Fibroblast of skin of right quadriceps (primary cell): ENCODE results near the gene ABCA12.
A peak's percentile ranks its signal among the peaks of the same experiment; 100 is the strongest.
"Not testable (repeated sequence)": the region's sequence is repeated elsewhere in the genome, so short reads cannot be mapped to it uniquely, and the experiment has no call there.

Source experiments
- DNase-seq: peaks from one replicate; pipeline ENCODE4 v3.0.0-alpha.2; 2013

The ABCA12 gene, protein sequence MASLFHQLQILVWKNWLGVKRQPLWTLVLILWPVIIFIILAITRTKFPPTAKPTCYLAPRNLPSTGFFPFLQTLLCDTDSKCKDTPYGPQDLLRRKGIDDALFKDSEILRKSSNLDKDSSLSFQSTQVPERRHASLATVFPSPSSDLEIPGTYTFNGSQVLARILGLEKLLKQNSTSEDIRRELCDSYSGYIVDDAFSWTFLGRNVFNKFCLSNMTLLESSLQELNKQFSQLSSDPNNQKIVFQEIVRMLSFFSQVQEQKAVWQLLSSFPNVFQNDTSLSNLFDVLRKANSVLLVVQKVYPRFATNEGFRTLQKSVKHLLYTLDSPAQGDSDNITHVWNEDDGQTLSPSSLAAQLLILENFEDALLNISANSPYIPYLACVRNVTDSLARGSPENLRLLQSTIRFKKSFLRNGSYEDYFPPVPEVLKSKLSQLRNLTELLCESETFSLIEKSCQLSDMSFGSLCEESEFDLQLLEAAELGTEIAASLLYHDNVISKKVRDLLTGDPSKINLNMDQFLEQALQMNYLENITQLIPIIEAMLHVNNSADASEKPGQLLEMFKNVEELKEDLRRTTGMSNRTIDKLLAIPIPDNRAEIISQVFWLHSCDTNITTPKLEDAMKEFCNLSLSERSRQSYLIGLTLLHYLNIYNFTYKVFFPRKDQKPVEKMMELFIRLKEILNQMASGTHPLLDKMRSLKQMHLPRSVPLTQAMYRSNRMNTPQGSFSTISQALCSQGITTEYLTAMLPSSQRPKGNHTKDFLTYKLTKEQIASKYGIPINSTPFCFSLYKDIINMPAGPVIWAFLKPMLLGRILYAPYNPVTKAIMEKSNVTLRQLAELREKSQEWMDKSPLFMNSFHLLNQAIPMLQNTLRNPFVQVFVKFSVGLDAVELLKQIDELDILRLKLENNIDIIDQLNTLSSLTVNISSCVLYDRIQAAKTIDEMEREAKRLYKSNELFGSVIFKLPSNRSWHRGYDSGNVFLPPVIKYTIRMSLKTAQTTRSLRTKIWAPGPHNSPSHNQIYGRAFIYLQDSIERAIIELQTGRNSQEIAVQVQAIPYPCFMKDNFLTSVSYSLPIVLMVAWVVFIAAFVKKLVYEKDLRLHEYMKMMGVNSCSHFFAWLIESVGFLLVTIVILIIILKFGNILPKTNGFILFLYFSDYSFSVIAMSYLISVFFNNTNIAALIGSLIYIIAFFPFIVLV (N-terminal part only)

DNA sequence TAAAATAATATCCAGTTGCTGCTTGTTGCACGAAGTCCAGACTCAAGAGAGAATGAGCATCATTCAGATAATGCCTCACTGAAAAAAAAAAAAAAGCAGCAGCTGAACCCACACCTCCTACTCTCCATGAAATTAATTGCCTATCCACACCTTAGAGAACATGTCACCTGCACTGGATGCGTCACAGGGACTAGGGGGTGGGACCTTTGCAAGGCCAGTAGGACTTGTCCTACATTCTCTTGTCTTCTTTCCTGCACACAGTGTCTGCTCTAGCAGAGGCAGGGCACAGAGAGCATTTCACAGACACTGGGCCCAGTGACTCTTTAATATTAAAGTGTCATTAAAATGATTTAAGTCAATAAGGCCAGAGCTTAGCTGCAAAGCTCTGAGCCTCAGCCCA, at the start of gene ABCA12:
TSS of gene ABCA12 (minus strand) at position 148 of the 400 bp plus-strand sequence. CDS start 418 bp downstream, outside the sequence.
- DNase-seq, result no peak

DNA sequence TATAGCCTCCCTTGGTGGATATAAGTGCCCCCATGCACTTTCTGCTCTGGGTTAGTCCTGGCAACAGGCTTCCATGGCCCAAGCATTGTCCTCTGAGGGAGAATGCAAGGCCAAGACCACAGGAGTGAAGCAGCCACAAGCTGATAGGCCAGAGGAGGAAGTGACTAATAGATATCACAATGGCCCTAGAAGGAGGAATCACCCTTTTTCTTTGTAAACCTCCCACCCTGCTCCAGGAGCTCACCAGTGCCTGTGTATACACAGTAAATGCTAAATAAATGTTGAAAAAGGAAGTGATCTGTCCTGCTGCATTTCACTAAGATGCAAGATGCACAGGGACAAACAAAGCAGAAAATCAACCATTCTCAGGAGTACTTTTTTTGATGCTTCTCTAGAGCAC, 49.7 kb upstream of the ABCA12 start:
- no peak for DNase-seq

DNA sequence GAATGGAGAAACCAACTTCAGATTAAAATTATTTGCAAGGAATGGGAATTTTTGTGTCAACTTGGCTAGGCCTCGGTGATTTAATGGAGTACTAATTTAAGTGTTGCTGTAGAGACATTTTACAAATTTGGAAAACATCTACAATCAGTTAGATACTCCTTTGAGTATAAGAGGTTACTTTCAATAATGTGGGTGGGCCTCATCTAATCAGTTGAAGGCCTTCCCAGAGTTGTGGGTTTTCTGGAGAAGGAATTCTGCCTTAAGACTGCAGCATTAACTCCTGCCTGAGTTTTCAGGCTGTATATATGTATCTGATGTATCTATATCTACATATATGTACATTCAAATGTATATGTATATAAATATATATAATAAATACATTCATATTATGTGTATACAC, 47.6 kb upstream of the ABCA12 start:
- DNase-seq, result no peak

DNA sequence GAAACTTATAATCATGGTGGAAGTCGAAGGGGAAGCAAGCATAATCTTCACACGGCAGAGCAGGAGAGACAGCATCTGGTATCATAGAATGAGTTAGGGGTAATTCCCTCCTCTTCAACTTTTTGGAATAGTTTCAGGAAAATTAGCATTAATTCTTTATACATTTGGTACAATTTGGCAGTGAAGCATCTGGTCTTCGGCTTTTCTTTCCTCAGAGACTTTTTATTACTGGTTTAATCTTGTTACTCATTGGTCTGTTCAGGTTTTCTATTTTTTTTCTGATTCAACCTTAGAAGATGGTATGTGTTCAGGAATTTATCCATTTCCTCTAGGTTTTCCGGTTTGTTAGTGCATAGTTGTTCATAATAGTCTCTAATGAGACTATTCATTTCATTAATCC, 39.7 kb upstream of the ABCA12 start:
- no peak for DNase-seq

DNA sequence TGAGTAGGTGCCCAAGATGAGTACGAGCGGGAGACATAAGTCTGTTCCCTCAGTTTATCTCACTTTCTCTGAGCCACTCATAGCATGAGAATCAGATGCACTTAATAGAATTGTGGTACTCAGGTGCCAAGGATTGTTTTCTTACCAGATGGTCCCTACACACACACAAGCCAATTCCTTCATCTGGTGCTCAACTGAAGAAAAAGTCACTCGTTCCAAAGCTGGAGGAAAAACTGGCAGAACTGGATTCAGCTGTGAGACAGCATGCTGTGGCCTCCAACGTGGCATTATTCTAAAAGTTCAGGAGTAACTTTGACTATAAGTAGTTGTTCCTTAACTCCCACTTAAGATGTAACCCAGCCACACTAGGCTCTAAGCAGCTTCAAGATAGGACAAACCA, 33.4 kb upstream of the ABCA12 start:
- no peak for DNase-seq

DNA sequence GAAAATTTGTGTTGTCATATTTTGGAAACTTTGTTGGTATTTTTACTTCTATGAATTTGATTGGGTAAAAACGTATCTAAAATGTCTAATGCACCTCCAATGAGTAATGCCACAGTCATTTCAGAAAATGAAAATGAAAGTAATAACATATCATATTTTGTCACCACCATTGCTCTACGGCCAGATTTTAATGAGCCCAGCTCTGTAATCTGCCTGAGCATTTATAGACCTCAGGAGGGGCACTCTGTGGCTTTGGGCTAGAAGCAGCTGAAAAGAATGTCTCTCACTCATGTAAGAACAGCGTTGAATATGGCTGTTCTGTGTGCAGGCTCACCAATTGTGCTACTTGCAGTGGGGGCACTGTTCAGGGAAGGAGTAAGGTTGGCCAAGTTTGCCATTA, 32.7 kb upstream of the ABCA12 start:
- DNase-seq, result no peak

DNA sequence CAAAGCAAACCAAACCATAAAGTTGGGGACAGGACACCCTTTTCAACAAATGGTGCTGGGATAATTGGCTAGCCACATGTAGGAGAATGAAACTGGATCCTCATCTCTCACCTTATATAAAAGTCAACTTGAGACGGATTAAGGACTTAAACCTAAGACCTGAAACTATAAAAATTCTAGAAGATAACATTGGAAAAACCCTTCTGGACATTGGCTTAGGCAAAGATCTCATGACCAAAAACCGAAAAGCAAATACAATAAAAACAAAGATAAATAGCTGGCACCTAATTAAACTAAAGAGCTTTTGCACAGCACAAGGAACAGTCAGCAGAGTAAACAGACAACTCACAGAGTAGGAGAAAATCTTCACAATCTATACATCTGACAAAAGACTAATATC, 28.1 kb upstream of the ABCA12 start:
- DNase-seq, result not testable (repeated sequence)

DNA sequence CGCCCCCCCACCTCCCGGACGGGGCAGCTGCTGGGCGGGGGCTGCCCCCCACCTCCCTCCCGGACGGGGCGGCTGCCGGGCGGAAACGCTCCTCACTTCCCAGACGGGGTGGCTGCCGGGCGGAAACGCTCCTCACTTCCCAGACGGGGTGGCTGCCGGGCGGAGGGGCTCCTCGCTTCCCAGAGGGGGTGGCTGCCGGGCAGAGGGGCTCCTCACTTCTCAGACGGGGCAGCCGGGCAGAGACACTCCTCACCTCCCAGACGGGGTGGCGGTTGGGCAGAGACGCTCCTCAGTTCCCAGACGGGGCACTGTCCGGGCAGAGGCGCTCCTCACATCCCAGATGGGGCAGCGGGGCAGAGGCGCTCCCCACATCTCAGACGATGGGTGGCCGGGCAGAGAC, 24.9 kb upstream of the ABCA12 start:
- not testable (repeated sequence) for DNase-seq

DNA sequence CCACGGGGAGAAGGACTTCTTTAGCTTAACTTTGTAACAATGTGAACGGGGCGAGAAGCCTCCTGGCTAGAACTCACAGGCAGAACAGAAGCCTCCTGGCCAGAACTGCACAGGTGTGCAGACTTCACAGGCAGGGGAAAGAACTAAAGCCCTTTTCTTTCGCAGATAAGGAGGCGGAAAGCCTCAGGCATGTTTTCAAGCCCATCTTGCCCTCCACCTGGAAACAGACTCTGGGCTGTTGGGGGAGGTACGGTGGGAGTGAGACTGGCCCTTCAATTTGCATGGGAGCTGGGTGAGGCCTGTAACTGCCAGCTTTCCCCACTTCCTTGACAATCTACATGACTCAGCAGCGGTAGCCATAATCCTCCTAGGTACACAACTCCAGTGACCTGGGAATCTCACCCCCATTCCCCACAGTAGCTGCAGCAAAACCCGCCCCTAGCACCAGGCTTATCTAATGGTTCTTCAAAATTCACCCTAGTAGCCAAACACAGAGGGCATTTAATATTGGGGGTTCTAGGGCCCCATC, 22.9 kb upstream of the ABCA12 start:
- no peak for DNase-seq

DNA sequence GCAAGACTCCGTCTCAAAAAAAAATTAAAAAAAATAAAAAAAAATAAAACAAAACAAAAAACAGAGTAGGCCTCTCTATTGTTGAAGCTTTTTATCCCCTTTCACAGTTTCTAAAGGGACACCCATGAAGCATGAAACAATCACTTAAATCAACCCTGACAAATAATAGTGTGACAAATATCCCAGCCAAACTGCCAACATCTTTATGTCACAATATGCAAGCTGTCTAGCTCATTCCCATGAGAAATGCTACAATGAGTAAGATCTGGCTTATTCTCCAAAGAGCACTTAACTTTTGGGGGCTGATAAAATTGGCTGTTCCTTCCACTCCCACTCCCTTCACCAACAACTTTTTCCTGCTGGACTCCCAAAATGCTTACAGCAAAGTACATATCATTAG, 21.7 kb upstream of the ABCA12 start:
- DNase-seq, result no peak

DNA sequence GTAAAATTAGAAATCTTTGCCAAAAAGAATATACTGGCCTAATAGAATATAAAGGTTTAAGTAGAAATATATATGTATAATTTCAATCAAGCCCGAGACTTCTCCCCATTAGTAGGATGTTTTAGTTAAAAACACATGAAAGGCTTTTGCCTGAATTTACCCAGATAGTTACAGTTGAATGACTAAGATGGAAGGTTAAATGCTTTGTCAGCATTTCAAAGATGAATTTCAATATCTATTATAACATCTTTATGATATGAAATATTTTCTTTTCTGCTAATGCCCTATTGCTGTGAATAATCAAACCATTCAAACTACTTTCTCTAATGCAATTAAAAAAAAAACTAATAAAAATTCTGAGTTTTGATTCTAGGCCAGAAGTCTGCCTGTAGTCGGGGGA, 18.0 kb upstream of the ABCA12 start:
- DNase-seq, result no peak

DNA sequence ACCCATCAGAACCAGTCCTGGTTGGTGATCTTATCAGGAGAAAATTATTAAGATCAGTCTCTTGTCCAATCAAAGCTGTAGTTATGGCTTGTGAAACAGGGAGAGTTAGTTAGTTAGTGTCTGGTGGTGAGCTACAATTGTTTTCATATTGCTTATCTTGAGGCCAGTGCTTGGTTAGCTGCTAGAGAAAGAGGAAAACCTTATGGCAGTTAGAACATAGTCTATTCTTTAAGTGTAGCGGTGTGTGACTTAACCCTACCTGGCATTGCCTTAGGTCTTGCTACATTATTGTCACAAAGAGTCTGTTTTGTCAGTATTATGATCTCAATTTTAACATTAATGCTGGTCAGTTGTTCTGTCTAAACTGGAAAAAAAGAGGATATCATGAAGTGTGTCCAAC, 11.5 kb upstream of the ABCA12 start:
- no peak for DNase-seq

DNA sequence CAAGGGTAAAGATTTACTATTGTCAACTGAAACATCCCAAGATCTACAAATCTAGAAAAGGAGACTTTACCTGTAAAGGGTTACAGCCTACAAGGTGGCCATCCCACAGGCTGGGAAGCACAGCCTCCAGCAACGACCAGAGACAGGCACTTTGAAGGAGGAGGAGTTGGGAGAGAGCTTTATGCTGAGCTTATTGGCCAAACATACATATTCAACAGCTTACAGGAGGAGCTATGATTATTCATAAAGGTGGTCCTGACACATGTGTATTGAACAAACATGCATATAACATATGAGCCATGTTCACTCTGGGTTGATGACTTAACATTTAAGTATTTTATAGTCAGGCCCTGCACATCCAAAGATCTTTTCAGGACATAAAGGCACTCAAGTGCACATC, 11.1 kb upstream of the ABCA12 start:
- no peak for DNase-seq

DNA sequence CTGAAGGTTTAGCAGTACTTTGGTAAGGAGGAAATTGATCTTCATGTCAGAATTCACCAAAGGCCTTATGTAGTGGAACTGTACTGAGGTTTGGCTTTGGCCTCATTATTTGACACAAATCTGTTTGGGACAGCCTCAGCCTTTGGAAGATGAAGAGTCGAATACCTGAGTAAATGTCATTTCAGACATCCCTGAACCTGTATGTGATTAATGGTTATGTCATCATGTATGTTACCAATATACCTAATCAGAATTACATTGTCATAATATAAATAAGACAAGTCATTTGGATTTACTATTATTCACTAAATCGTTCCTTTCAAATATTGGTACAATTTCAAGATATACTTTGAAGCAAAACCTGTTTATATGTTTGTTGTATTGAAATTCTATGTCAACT, 10.6 kb upstream of the ABCA12 start:
- DNase-seq, result no peak

DNA sequence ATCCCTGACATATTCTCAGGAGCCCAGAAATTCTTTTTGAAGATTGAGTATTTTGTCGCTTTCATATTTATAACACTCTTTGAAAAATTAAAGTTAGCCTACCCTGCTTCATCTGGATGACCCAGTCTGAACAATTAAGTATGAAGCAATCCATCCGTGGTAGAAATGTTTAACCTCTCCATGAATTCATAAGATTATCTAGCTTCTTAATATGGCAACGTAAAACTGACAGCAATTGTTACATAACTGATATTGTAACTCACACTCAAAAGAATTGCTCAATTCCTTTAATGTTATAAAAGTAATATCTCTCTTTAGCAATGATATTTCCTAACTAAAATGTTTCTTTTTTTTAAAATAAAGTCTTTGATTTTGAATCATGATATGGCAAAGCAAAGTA, 7.2 kb upstream of the ABCA12 start:
- no peak for DNase-seq

DNA sequence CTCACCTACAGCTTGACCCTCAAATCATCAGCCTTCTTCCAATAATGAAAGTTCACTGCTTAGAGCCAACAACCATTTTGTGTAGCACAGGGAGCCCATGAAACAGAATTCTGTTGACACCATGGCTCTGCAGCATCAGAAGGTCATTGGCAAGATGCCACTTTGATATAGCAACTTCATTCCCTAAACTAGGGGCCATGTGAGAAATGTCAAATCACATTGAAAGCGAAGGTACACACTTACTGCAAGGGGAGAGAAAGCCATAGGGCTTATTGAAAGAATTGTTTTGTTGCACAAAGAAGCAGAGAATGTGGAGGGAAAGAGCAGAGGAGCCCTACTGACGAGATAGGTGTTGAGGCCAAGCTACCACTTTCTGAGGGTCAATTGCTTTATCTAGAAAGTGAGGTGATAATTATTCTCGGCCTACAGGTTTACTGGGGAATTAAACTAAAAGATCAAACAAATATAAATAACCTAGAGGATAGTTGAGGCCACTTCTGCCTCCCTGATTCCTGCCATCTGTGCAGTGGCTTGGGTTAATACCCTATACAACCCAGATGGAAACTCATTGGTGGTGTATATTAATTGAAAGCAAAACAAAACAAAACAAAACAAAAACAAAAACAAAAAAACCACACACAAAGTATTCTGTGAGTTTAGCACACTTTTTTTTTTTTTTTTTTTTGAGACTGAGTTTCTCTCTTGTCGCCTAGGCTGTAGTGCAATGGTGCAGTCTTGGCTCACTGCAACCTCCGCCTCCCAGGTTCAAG, 5.9 kb upstream of the ABCA12 start:
- no peak for DNase-seq

DNA sequence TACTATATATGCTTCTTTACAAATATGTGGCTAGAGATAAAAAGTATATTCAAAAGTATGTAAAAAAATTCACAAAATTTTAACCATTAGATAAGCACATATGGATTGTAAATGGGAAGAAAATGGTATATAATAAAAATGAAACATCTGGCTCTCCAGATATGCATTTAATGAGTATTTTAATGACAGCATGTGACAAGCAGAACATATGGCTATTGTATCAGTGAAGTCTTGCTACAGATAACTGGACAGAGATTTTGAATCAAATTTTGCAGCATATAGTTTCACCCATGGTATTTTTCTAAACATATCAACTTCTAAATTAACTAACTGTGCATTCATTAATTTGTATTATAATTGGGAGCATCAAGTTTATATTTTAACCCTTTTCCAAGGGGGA, 5.0 kb upstream of the ABCA12 start:
- DNase-seq, result no peak

DNA sequence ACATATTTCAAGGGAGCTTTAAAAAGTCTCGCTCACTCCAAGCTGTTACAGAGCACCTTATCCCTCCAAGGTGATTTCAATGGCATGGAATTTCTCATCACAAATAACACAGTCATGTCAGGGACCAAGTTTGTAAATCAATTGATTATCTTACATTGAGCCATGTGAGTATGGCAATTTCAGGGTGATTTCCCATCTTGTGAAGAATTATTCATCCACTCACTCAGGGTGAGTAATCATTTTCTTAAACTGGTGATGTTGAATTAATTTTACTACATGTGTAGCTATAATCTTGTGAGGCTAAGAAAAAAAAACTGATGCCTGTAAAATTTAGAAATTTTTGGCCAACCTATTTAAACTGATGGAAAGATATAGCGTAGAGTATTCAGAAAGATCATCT, 3.3 kb upstream of the ABCA12 start:
- no peak for DNase-seq

DNA sequence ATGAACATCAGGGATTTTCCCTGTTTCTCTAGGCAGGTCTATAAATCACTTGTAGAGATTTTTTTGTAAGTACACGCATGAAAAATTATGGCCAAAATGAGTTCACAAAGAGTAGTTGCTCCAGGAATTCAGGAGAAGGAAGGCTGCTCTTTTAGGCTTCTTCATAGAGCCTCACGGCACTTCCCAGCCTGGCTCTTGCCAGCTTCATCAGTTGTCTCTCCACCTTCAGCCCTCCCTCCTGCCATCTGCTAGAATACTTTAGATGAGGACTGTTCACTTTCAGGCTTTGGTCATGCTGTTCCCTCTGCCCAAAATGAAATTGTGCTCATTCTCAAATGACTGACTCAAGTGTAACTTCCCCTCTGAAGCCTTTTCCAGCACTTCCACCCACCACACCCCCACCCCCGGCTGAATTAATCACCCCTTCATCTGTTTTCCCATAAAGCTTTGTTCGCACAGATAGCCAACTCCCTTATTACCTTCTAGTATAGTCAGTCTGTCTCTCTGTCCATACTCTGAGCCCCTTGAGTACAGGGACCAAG, 1.8 kb upstream of the ABCA12 start:
- DNase-seq, result no peak

DNA sequence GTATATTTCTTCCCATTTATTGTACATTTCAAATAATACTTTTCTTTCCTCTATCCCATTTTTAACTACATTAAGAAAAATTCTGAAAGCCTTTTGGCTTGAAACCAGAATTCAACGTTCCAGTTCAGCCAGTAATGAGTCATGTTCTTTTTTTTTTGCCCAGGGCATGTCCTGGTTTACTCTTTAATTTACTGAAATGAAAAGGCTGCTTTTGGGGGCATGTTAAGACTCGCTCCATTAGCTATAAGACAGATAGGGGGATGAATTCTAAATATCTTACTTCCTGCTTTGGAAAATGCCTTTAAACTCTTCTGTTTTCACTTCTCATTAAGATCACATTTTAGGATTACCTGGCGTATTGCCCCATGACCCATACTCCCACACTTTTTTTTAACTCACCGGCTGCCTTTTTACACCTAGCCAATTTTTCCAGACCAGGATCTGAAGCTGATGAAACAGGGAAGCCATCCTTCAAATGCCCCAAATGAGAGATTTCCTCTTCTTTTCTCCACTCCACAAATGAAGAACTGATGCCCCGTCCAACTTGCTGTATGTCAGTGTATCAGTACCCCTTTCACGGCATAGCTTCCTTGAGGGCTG, 585 bp downstream of the ABCA12 start:
- DNase-seq, result peak; percentile 23

DNA sequence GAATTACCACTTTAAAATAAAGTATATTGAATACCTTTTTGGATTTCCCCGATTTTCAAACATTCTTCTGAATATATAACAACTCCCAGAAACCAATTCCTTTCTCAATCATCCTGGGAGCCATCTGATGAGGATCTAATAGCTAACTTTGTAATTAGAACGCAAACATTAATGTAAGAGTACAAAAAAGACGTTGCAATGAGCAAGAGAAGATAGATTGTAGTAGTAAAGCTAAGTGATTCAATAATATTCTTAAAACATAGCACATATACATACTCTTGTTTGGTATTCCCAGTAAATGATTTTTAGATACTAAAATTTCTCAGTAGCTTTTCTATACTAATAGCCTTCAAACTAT, 1.1 kb downstream of the ABCA12 start:
- DNase-seq, result no peak
